Panc1 (cell line): ENCODE results near the gene TIMP1.

Source experiments
- POLR2AphosphoS5 ChIP-seq: IDR thresholded peaks from 2 replicates; pipeline ENCODE4 v1.6.1; 2012; ENCODE audit warnings: mild to moderate bottlenecking, low read depth, low read length, moderate library complexity
- SIN3A ChIP-seq: IDR thresholded peaks from 2 replicates; pipeline ENCODE4 v1.6.1; 2012; ENCODE audit warnings: low read depth, mild to moderate bottlenecking, low read length, moderate library complexity, borderline replicate concordance; ENCODE audit not compliant: insufficient read depth
- TCF7L2 ChIP-seq: IDR thresholded peaks from 2 replicates; pipeline ENCODE4 v1.6.1; 2011; ENCODE audit warnings: mild to moderate bottlenecking, low read depth, low read length, inconsistent platforms
- TF ChIP-seq, protein P1 (sequence below): fragments of 450-650 bp; IDR thresholded peaks from 2 replicates; pipeline ENCODE4 v1.5.1; 2017; ENCODE audit warnings: mild to moderate bottlenecking
- TF ChIP-seq, protein P2 (sequence below), 2 experiments: IDR thresholded peaks; 2 replicates each; pipeline ENCODE4 v1.6.1; 2011 to 2012; ENCODE audit warnings: low read depth in 2 of 2, control low read depth in 1 of 2, low read length in 1 of 2, mild to moderate bottlenecking in 1 of 2, moderate library complexity in 1 of 2; ENCODE audit not compliant: insufficient read depth in 1 of 2

DNA sequence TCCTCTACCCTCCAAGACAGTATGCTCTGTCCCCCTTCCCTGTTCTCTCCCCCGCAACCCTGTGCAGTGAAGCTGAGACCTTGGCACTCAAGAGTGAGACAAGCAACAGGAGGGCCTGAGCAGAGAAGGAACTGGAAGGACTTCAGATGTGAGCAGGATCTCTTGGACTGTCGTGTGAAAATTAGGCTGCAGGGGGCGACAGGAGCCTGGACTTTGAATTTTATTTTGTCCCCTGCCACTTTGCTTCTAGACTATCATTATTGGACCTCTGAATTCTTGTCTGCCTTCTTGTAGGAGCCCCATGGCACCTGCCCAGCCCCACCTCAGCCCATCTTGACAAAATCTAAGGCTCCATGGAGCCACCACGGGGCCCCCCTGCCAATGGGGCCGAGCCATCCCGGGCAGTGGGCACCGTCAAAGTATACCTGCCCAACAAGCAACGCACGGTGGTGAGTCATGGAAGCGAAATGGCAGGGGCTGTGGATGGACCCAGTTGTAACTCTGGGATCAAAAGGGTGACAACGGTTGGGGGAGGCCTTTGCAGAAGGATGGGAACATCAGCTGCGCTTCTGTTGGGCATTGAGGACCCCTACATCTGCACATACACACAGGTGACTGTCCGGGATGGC lies 19.5 kb upstream of the TIMP1 start:
- TF ChIP-seq, protein P1, sequence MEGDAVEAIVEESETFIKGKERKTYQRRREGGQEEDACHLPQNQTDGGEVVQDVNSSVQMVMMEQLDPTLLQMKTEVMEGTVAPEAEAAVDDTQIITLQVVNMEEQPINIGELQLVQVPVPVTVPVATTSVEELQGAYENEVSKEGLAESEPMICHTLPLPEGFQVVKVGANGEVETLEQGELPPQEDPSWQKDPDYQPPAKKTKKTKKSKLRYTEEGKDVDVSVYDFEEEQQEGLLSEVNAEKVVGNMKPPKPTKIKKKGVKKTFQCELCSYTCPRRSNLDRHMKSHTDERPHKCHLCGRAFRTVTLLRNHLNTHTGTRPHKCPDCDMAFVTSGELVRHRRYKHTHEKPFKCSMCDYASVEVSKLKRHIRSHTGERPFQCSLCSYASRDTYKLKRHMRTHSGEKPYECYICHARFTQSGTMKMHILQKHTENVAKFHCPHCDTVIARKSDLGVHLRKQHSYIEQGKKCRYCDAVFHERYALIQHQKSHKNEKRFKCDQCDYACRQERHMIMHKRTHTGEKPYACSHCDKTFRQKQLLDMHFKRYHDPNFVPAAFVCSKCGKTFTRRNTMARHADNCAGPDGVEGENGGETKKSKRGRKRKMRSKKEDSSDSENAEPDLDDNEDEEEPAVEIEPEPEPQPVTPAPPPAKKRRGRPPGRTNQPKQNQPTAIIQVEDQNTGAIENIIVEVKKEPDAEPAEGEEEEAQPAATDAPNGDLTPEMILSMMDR: peak; percentile 65
- TF ChIP-seq, protein P2, sequence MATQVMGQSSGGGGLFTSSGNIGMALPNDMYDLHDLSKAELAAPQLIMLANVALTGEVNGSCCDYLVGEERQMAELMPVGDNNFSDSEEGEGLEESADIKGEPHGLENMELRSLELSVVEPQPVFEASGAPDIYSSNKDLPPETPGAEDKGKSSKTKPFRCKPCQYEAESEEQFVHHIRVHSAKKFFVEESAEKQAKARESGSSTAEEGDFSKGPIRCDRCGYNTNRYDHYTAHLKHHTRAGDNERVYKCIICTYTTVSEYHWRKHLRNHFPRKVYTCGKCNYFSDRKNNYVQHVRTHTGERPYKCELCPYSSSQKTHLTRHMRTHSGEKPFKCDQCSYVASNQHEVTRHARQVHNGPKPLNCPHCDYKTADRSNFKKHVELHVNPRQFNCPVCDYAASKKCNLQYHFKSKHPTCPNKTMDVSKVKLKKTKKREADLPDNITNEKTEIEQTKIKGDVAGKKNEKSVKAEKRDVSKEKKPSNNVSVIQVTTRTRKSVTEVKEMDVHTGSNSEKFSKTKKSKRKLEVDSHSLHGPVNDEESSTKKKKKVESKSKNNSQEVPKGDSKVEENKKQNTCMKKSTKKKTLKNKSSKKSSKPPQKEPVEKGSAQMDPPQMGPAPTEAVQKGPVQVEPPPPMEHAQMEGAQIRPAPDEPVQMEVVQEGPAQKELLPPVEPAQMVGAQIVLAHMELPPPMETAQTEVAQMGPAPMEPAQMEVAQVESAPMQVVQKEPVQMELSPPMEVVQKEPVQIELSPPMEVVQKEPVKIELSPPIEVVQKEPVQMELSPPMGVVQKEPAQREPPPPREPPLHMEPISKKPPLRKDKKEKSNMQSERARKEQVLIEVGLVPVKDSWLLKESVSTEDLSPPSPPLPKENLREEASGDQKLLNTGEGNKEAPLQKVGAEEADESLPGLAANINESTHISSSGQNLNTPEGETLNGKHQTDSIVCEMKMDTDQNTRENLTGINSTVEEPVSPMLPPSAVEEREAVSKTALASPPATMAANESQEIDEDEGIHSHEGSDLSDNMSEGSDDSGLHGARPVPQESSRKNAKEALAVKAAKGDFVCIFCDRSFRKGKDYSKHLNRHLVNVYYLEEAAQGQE (IDR thresholded peaks at IDR 0.05; ENCODE audit: insufficient read depth in 1 of 2, low read depth in 2 of 2, low read length in 1 of 2): no peak
- TF ChIP-seq TCF7L2 (no peak), POLR2AphosphoS5 (no peak), SIN3A (no peak)
